Measurements from ENCODE around the gene RCAN1. TPM values are rescaled to one million over a fixed set of nuclear protein-coding genes. Genes with fewer than 3 reads are reported as not detected.

RCAN1 gene
- 10 to 100 TPM; 47.4 to 91.3 TPM for total RNA-seq
- long read RNA-seq, transcript RCAN1-202 (4 exons, 2,408 nt) = minor isoform, 30 of 169 reads
- long read RNA-seq, transcript RCAN1-201 (4 exons, 2,490 nt) = major isoform, 124 of 169 reads
- long read RNA-seq, partial matches to known transcripts = 3 of 169 reads
- long read RNA-seq, other reads (novel, unspliced or antisense) = 9 of 169 reads

- intact Hi-C loops (cut with DNase I, micrococcal nuclease) = no loop called here
- DNase-seq (peak; percentile 90 to 93), ATAC-seq (peak; percentile 97)
Measured at GRCh38 chr21:34614628-34615486, at the start of gene RCAN1. TSS of gene RCAN1 (minus strand) at chr21:34615113. CDS start at chr21:34615011, 102 bp downstream.

- DNase-seq (no peak), ATAC-seq (no peak)
- intact Hi-C loops (cut with DNase I, micrococcal nuclease) = no loop called here
Measured at GRCh38 chr21:34661848-34662247, 46.9 kb upstream of the RCAN1 start.

- intact Hi-C loops (cut with DNase I, micrococcal nuclease) = no loop called here
- DNase-seq = no peak
- no peak for ATAC-seq
Measured at GRCh38 chr21:34653522-34653921, 38.6 kb upstream of the RCAN1 start.

GRCh38 chr21:34651642-34652041, 36.7 kb upstream of the RCAN1 start:
- no peak for ATAC-seq
- DNase-seq = no peak
- intact Hi-C loops (cut with DNase I, micrococcal nuclease) = no loop called here

GRCh38 chr21:34650861-34651431, 36.0 kb upstream of the RCAN1 start:
- DNase-seq (no peak), ATAC-seq (no peak)
- intact Hi-C loops (cut with DNase I, micrococcal nuclease) = no loop called here

GRCh38 chr21:34649400-34649799, 34.5 kb upstream of the RCAN1 start:
- DNase-seq (no peak), ATAC-seq (peak; percentile 44)
- intact Hi-C loops (cut with DNase I, micrococcal nuclease) = no loop called here

- no peak for DNase-seq
- intact Hi-C loops (cut with DNase I, micrococcal nuclease) = no loop called here
- no peak for ATAC-seq
Measured at GRCh38 chr21:34648739-34649297, 33.9 kb upstream of the RCAN1 start.

- ATAC-seq = no peak
- intact Hi-C loops (cut with DNase I, micrococcal nuclease) = no loop called here
- no peak for DNase-seq
Measured at GRCh38 chr21:34647555-34647954, 32.6 kb upstream of the RCAN1 start.

- intact Hi-C loops (cut with DNase I, micrococcal nuclease) = no loop called here
- DNase-seq (no peak), ATAC-seq (peak; percentile 30)
Measured at GRCh38 chr21:34644825-34645224, 29.9 kb upstream of the RCAN1 start.

- intact Hi-C loops (cut with DNase I, micrococcal nuclease) = no loop called here
- DNase-seq (no peak), ATAC-seq (no peak)
Measured at GRCh38 chr21:34642211-34643075, 27.5 kb upstream of the RCAN1 start.

GRCh38 chr21:34640858-34641257, 25.9 kb upstream of the RCAN1 start:
- no peak for DNase-seq
- intact Hi-C loops (cut with DNase I, micrococcal nuclease) = no loop called here

GRCh38 chr21:34639882-34640788, 25.2 kb upstream of the RCAN1 start:
- DNase-seq = no peak
- ATAC-seq = no peak
- intact Hi-C loops (cut with DNase I, micrococcal nuclease) = no loop called here

More at GRCh38 chr21:34640858-34641257, 25.9 kb upstream of the RCAN1 start:
- ATAC-seq = no peak

- intact Hi-C loops (cut with DNase I, micrococcal nuclease) = no loop called here
- DNase-seq (no peak), ATAC-seq (no peak)
Measured at GRCh38 chr21:34639250-34639649, 24.3 kb upstream of the RCAN1 start.

- ATAC-seq = no peak
- DNase-seq = no peak
- intact Hi-C loops (cut with DNase I, micrococcal nuclease) = no loop called here
Measured at GRCh38 chr21:34636961-34637360, 22.0 kb upstream of the RCAN1 start.

- no peak for ATAC-seq
- intact Hi-C loops (cut with DNase I, micrococcal nuclease) = no loop called here
Measured at GRCh38 chr21:34635307-34635706, 20.4 kb upstream of the RCAN1 start.

GRCh38 chr21:34632498-34632897, 17.6 kb upstream of the RCAN1 start:
- DNase-seq = no peak
- no peak for ATAC-seq
- intact Hi-C loops (cut with DNase I, micrococcal nuclease) = no loop called here

More at GRCh38 chr21:34635307-34635706, 20.4 kb upstream of the RCAN1 start:
- no peak for DNase-seq

GRCh38 chr21:34630536-34631143, 15.7 kb upstream of the RCAN1 start:
- intact Hi-C loops (cut with DNase I, micrococcal nuclease) = no loop called here
- DNase-seq (no peak), ATAC-seq (peak; percentile 76)

Data from left colon (tissue), 2 donors.